ENCODE results near the gene MLPH.

GRCh38 chr2:237534380-237534779, 47.3 kb downstream of the MLPH start:
- no peak for TF ChIP-seq CTCF (IDR thresholded peaks at IDR 0.05)
- TF ChIP-seq POLR2AphosphoS5 (IDR thresholded peaks at IDR 0.05), result no peak
- TF ChIP-seq POLR2A (IDR thresholded peaks at IDR 0.05), result no peak

Data from transverse colon (tissue), 4 donors.